Measurements from ENCODE around the gene KCNK3.
"Not testable (repeated sequence)": the region's sequence is repeated elsewhere in the genome, so short reads cannot be mapped to it uniquely, and the experiment has no call there.

Gene KCNK3

GRCh38 chr2:26733413-26733812 is 40.9 kb downstream of the KCNK3 start:
- DNase-seq, result no peak

- DNase-seq, result no peak
Observed at GRCh38 chr2:26735097-26735496, 42.6 kb downstream of the KCNK3 start.

- no peak for DNase-seq
Observed at GRCh38 chr2:26735883-26736588, 43.5 kb downstream of the KCNK3 start.

GRCh38 chr2:26737221-26737620 is 44.7 kb downstream of the KCNK3 start:
- DNase-seq, result no peak

- DNase-seq, result no peak
Observed at GRCh38 chr2:26738481-26738880, 46.0 kb downstream of the KCNK3 start.

GRCh38 chr2:26739514-26739913 is 47.0 kb downstream of the KCNK3 start:
- DNase-seq, result no peak

GRCh38 chr2:26740346-26740745 is 47.8 kb downstream of the KCNK3 start:
- DNase-seq, result no peak

GRCh38 chr2:26740890-26741302 is 48.4 kb downstream of the KCNK3 start:
- DNase-seq, result peak; percentile 36

- DNase-seq, result no peak
Observed at GRCh38 chr2:26742048-26742770, 49.7 kb downstream of the KCNK3 start.

GRCh38 chr2:26743852-26744251 is 51.3 kb downstream of the KCNK3 start:
- no peak for DNase-seq

- DNase-seq, result no peak
Observed at GRCh38 chr2:26744953-26745352, 52.4 kb downstream of the KCNK3 start.

GRCh38 chr2:26745609-26746327 is 53.2 kb downstream of the KCNK3 start:
- peak; percentile 88 for DNase-seq

GRCh38 chr2:26746934-26747333 is 54.4 kb downstream of the KCNK3 start:
- DNase-seq, result no peak

- DNase-seq, result not testable (repeated sequence)
Observed at GRCh38 chr2:26749787-26750420, 57.4 kb downstream of the KCNK3 start.

- not testable (repeated sequence) for DNase-seq
Observed at GRCh38 chr2:26750467-26750866, 57.9 kb downstream of the KCNK3 start.

GRCh38 chr2:26752656-26753055 is 60.1 kb downstream of the KCNK3 start:
- DNase-seq, result no peak

GRCh38 chr2:26754539-26754938 is 62.0 kb downstream of the KCNK3 start:
- DNase-seq, result no peak

- no peak for DNase-seq
Observed at GRCh38 chr2:26754972-26755670, 62.6 kb downstream of the KCNK3 start.

- DNase-seq, result no peak
Observed at GRCh38 chr2:26756337-26756736, 63.8 kb downstream of the KCNK3 start.

GRCh38 chr2:26757873-26758789 is 65.6 kb downstream of the KCNK3 start:
- DNase-seq, result peak; percentile 16

GRCh38 chr2:26758790-26759321 is 66.3 kb downstream of the KCNK3 start:
- no peak for DNase-seq
